Endothelial cell (in vitro differentiated cells): Measurements from ENCODE around the gene SNX32. TPM values are rescaled to one million over a fixed set of nuclear protein-coding genes. Genes with fewer than 3 reads are reported as not detected.

Experiments used
- DNase-seq: peaks from one replicate; pipeline ENCODE4 v3.0.0; 2021; ENCODE audit warnings: low spot score
- H3K27ac Mint-ChIP-seq: one replicate; pipeline ENCODE4 v1.8.0; 2021; ENCODE audit warnings: mixed read lengths, inconsistent platforms; ENCODE audit not compliant: unreplicated experiment
- H3K27me3 Mint-ChIP-seq: one replicate; pipeline ENCODE4 v1.8.0; 2021; ENCODE audit warnings: mild to moderate bottlenecking, moderate library complexity, mixed read lengths, inconsistent platforms; ENCODE audit not compliant: unreplicated experiment
- H3K36me3 Mint-ChIP-seq: one replicate; pipeline ENCODE4 v1.8.0; 2021; ENCODE audit warnings: mild to moderate bottlenecking, low read depth, mixed read lengths, inconsistent platforms; ENCODE audit not compliant: unreplicated experiment
- H3K4me1 Mint-ChIP-seq: one replicate; pipeline ENCODE4 v1.8.0; 2021; ENCODE audit warnings: mild to moderate bottlenecking, mixed read lengths, inconsistent platforms; ENCODE audit not compliant: unreplicated experiment
- H3K4me3 Mint-ChIP-seq: one replicate; pipeline ENCODE4 v1.8.0; 2021; ENCODE audit warnings: mild to moderate bottlenecking, mixed read lengths, inconsistent platforms; ENCODE audit not compliant: unreplicated experiment
- H3K9me3 Mint-ChIP-seq: one replicate; pipeline ENCODE4 v1.8.0; 2021; ENCODE audit warnings: mixed read lengths, inconsistent platforms; ENCODE audit not compliant: unreplicated experiment
- total RNA-seq: library from RNA; stranded (reverse); fragmentation: NEBNext Ultra II Directional; extraction: Animal tissue kit (Norgen Biotek cat#: 25700); gene quantifications from one replicate; pipeline ENCODE4 v1.2.1, GENCODE V29; 2021; ENCODE audit not compliant: unreplicated experiment
- TF ChIP-seq, protein P1 (sequence below): fragments of 200-600 bp; sonication (generic); IDR thresholded peaks from one replicate; pipeline ENCODE4 v1.5.0; 2021; ENCODE audit warnings: antibody characterized with exemption; ENCODE audit not compliant: unreplicated experiment

Gene SNX32
- total RNA-seq, 1 donor from 2014 or later = 1.2 TPM

DNA sequence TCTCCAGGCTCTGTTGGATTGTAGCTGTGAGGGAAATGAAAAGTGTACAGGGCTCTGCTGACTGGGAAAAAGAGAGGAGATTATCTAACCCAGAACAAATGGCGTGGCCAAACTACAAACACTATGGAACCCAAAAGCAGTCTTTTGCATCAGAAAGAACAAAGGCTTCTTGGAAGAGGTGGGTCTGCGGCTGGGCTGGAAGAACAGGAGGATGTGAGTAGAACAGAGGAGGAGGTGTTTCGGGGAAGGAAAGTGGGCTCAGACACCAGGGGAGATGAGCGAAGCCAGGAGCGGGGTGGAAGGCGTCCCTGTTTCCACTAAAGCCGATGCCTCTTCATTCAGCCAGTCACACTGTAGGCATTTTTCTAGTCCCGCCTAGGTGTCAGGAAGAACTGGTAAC, 34.9 kb upstream of the SNX32 start:
- Mint-ChIP-seq H3K27me3 (peaks cover 10% of the 10 kb centered on the region), H3K27ac (no peak overlapping the region), H3K4me3 (no peak overlapping the region), H3K4me1 (peaks cover 2% of the 10 kb centered on the region), H3K9me3 (no peaks in the 10 kb centered on the region), H3K36me3 (no peaks in the 10 kb centered on the region)
- no peak for DNase-seq
- TF ChIP-seq, protein P1, sequence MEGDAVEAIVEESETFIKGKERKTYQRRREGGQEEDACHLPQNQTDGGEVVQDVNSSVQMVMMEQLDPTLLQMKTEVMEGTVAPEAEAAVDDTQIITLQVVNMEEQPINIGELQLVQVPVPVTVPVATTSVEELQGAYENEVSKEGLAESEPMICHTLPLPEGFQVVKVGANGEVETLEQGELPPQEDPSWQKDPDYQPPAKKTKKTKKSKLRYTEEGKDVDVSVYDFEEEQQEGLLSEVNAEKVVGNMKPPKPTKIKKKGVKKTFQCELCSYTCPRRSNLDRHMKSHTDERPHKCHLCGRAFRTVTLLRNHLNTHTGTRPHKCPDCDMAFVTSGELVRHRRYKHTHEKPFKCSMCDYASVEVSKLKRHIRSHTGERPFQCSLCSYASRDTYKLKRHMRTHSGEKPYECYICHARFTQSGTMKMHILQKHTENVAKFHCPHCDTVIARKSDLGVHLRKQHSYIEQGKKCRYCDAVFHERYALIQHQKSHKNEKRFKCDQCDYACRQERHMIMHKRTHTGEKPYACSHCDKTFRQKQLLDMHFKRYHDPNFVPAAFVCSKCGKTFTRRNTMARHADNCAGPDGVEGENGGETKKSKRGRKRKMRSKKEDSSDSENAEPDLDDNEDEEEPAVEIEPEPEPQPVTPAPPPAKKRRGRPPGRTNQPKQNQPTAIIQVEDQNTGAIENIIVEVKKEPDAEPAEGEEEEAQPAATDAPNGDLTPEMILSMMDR = no peak

DNA sequence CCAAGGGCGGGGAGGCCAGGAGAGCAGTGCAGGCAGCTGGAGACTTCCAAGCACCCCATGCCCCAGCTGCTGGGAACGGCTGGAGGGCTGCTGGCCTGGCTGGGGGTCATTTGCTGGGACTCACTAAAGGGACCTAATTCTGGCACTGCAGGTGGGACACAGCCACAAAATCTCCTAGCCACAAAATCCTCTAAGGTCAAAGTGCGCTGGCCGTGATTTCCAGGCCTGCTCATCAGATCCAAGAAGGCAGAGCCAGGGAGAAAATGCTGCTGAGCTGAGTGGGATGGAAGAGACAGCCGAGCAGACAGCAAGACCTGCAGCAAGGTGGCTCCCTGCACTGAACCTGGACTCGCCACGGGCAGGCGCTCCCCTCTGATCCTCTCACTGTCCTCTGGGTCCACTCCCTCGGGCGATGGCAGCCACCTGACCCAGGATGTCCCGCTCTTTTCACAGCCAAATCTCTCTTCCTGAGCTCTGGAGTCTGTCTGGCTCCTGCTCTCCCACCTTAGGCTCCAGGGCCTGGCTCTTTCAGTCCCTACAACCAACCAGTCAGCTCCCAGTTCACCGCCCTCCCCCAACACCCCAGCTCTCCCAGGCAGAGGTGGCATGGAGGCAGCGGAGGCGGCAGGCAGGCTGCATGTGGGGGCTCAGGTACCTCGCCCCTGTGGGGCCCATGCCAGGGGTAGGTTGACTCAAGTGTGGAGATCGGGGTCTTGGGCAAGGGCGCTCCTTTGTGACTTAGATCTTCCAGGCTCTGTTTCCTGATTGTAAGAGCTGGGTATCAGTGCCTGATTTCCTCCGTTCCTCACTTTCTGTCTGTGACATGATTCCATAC, 32.4 kb upstream of the SNX32 start:
- peaks cover 7% of the 10 kb centered on the region for H3K27me3 Mint-ChIP-seq
- H3K27ac Mint-ChIP-seq = no peak overlapping the region
- TF ChIP-seq, protein P1 = no peak
- H3K36me3 Mint-ChIP-seq = no peaks in the 10 kb centered on the region
- no peaks in the 10 kb centered on the region for H3K9me3 Mint-ChIP-seq
- no peak overlapping the region for H3K4me3 Mint-ChIP-seq
- H3K4me1 Mint-ChIP-seq = peaks cover 2% of the 10 kb centered on the region
- no peak for DNase-seq

DNA sequence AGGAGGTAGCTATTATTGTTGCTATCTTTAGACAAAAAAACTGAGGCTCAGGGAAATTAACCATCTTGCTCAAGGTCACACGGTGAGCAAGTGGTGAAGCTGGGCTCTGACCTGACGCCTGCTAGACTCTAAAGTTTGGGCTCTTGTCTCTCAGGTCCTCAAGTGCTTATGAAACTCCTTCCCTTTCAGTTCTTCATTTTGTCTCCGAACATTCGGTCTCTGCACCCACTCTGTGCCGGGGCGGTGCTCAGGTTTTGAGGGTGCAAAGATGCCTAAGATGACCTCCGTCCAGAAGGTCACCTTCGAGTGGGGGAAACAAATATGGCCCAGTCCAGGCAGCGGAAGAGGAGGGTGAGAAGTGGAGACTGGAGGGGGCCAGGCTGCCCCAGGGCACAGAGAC, 30.9 kb upstream of the SNX32 start:
- no peak for DNase-seq
- H3K4me3 Mint-ChIP-seq = no peak overlapping the region
- no peaks in the 10 kb centered on the region for H3K9me3 Mint-ChIP-seq
- no peaks in the 10 kb centered on the region for H3K36me3 Mint-ChIP-seq
- TF ChIP-seq, protein P1 = no peak
- H3K27me3 Mint-ChIP-seq = peaks cover 2% of the 10 kb centered on the region
- H3K4me1 Mint-ChIP-seq = peaks cover 2% of the 10 kb centered on the region
- H3K27ac Mint-ChIP-seq = no peak overlapping the region

DNA sequence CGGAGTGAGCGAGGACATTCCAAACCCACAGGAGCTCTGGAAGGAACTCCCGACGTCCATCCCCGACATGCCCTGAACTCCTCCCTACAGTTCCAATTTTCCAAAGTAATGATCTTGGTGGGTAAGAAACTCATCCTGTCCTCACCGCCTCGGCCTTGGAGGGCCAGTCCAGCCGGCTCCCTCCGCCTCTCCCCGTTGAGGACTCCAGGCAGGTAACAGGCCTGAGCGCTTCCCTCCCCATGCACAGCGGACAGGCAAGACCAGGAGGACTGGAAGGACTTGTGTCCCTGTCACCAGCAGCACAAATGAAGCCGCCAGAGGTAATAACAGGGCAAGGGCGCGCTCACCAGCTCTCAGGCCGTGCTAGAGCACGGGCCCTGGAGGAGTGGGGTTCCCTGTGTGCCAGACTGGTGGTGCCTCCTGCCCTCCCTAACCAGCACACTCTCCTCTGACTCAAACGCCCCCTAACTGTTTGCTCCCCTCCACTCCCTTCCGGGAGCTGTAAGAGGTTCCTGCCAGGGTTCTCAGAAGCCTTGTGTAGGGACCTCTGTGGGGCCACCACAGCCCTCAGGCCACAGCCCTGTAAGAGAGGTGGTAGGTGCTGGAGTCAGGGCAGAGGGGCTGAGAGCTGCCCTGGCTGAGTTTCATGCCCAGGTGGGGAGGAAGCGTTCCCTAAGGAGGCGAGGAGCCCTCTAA, 29.8 kb upstream of the SNX32 start:
- H3K36me3 Mint-ChIP-seq = no peaks in the 10 kb centered on the region
- peaks cover 2% of the 10 kb centered on the region for H3K27me3 Mint-ChIP-seq
- H3K27ac Mint-ChIP-seq = no peak overlapping the region
- no peak for DNase-seq
- no peaks in the 10 kb centered on the region for H3K9me3 Mint-ChIP-seq
- peaks cover 2% of the 10 kb centered on the region for H3K4me1 Mint-ChIP-seq
- H3K4me3 Mint-ChIP-seq = no peak overlapping the region
- TF ChIP-seq, protein P1 = no peak

DNA sequence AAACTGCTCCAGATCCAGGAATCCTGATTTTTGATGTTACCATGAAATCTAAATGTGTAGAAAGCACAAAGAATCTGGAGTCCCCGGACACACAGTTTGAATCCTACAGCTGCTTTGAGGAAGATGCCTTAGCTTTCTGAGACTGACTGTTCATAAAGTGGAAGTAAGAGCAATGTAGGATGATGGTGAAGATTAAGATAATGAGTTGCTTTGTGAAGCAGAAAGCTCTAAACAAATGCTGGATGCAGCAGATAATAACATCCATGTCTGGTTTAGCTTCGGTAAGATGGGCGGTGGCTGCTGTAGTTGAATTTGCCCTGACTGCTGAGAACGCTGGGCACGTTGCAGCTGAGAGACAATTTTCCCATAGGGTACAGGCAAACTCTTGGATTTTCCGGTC, 26.8 kb upstream of the SNX32 start:
- Mint-ChIP-seq H3K36me3 (no peaks in the 10 kb centered on the region), H3K4me1 (peaks cover 2% of the 10 kb centered on the region), H3K27ac (no peak overlapping the region), H3K4me3 (no peak overlapping the region), H3K9me3 (no peaks in the 10 kb centered on the region), H3K27me3 (peaks cover 4% of the 10 kb centered on the region)
- TF ChIP-seq, protein P1 = no peak
- DNase-seq = no peak
